PC-9 (cell line): ENCODE data around the gene SYNGR1. TPM values are rescaled to one million over a fixed set of nuclear protein-coding genes. Genes with fewer than 3 reads are reported as not detected.

ENCODE experiments used
- BruUV-seq: library from RNA; stranded (reverse); fragments of 400-500 nt; replicated peaks from 2 replicates; lab custom pipeline; 2021; lab: Mats Ljungman, UMichigan
- CTCF ChIA-PET: fragments of 300-600 bp; sonication (Branson Sonifier 250); formaldehyde crosslinking; loops from one replicate; lab custom pipeline; 2022; ENCODE audit warnings: antibody characterized with exemption; lab: Charles Lee
- POLR2A ChIA-PET: fragments of 300-600 bp; sonication (Branson Sonifier 250); formaldehyde crosslinking; loops from one replicate; lab custom pipeline; 2022; ENCODE audit warnings: antibody characterized with exemption; ENCODE audit not compliant: unreplicated experiment; lab: Charles Lee
- DNase-seq, 2 experiments: peaks; one replicate each; pipeline versions ENCODE4 v3.0.0 to v3.0.0-alpha.2; 2015 to 2022; ENCODE audit warnings: mixed read lengths in 1 of 2
- H2AFZ ChIP-seq: fragments of 200-600 bp; sonication (generic); 2 replicates; pipeline ENCODE4 v1.8.1; 2017; ENCODE audit warnings: antibody characterized with exemption
- H3F3A ChIP-seq: fragments of 200-600 bp; sonication (generic); 2 replicates; pipeline ENCODE4 v1.8.1; 2017; ENCODE audit warnings: antibody characterized with exemption, mild to moderate bottlenecking, low read depth; ENCODE audit not compliant: insufficient read depth
- H3K27ac ChIP-seq: fragments of 200-600 bp; sonication (generic); 2 replicates; pipeline ENCODE4 v1.6.1; 2016; ENCODE audit warnings: mixed run types
- H3K27me3 ChIP-seq: fragments of 200-600 bp; sonication (generic); 2 replicates; pipeline ENCODE4 v1.6.1; 2016; ENCODE audit warnings: low read depth, mixed run types; ENCODE audit not compliant: insufficient read depth
- H3K36me3 ChIP-seq: fragments of 200-600 bp; sonication (generic); 2 replicates; pipeline ENCODE4 v1.6.1; 2016; ENCODE audit warnings: low read depth, mixed run types
- H3K4me1 ChIP-seq: fragments of 200-600 bp; sonication (generic); replicated peaks from 2 replicates; pipeline ENCODE4 v1.6.1; 2016; ENCODE audit warnings: mixed run types; ENCODE audit not compliant: insufficient read depth
- H3K4me2 ChIP-seq: fragments of 200-600 bp; sonication (generic); 2 replicates; pipeline ENCODE4 v1.6.1; 2017; ENCODE audit warnings: mixed run types
- H3K4me3 ChIP-seq: fragments of 200-600 bp; sonication (generic); 2 replicates; pipeline ENCODE4 v1.6.1; 2016; ENCODE audit warnings: mixed run types
- H3K79me2 ChIP-seq: fragments of 200-600 bp; sonication (generic); 2 replicates; pipeline ENCODE4 v1.6.1; 2017; ENCODE audit warnings: low read depth, mixed run types
- H3K9me2 ChIP-seq: fragments of 200-600 bp; sonication (generic); 2 replicates; pipeline ENCODE4 v1.8.1; 2017; ENCODE audit warnings: mild to moderate bottlenecking; ENCODE audit not compliant: insufficient read depth
- H3K9me3 ChIP-seq: fragments of 200-600 bp; sonication (generic); 2 replicates; pipeline ENCODE4 v1.8.1; 2016; ENCODE audit warnings: low read depth; ENCODE audit not compliant: insufficient read depth
- H4K20me1 ChIP-seq: fragments of 200-600 bp; sonication (generic); 2 replicates; pipeline ENCODE4 v1.8.1; 2017; ENCODE audit not compliant: insufficient read depth
- CTCF ChIP-seq: fragments of 200-600 bp; sonication (generic); conservative IDR thresholded peaks from 2 replicates; pipeline ENCODE4 v1.6.1; 2017; ENCODE audit warnings: mixed run types, antibody characterized with exemption, mild to moderate bottlenecking, moderate library complexity
- EZH2 ChIP-seq: fragments of 200-600 bp; sonication (generic); IDR thresholded peaks from 2 replicates; pipeline ENCODE4 v1.8.0; 2017; ENCODE audit warnings: antibody characterized with exemption, low read depth
- intact Hi-C: fragments of 100-400 bp; cut with micrococcal nuclease; formaldehyde crosslinking; loops from one replicate; pipeline ENCODE4 v1.10.0; 2022; ENCODE audit not compliant: unreplicated experiment
- total RNA-seq: library from RNA; stranded (reverse); gene quantifications from 2 replicates; pipeline ENCODE4 v1.2.3, GENCODE V29; 2021

SYNGR1 gene
- total RNA-seq, 1 experiment from 2014 or later = 12.0 TPM

GRCh38 chr22:39317775-39318506 lies 31.9 kb upstream of the SYNGR1 start:
- Histone ChIP-seq H3K4me1 (peaks cover 34% of the 10 kb centered on the region), H3K79me2 (peaks cover 63% of the 10 kb centered on the region)
- POLR2A ChIA-PET = interaction anchor here (0.5 to 1.0 kb wide), 9 partner anchors 27 to 193 kb away, joined by 3 to 12 read pairs (median 4); partner anchors contain the start of genes CBX7, MIEF1 and TAB1

GRCh38 chr22:39318507-39319283 lies 31.1 kb upstream of the SYNGR1 start:
- H3K9me3 ChIP-seq = no peaks in the 10 kb centered on the region
- H2AFZ ChIP-seq = no peak overlapping the region
- no peaks in the 10 kb centered on the region for H3K9me2 ChIP-seq
- BruUV-seq = TSS peak; percentile 56
- ChIA-PET CTCF (interaction anchor here (0.7 to 1.3 kb wide), 4 partner anchors 78 to 210 kb away, joined by 3 to 7 read pairs (median 4); partner anchors contain the start of gene TAB1), POLR2A (interaction anchor here (0.6 to 1.3 kb wide), 21 partner anchors 28 to 1332 kb away, joined by 3 to 28 read pairs (median 4); partner anchors contain the start of genes CBX7, MIEF1 and TAB1)
- H3K4me2 ChIP-seq = peak overlapping the region; percentile 100
- H4K20me1 ChIP-seq = peaks cover 52% of the 10 kb centered on the region
- DNase-seq = no peak
- intact Hi-C loops = loop anchor here (1.0 to 5.0 kb wide), 4 partner anchors 81 to 551 kb away; partner anchors contain the start of genes APOBEC3C, CBX7 and TAB1
- H3K4me3 ChIP-seq = peak overlapping the region; percentile 94
- H3F3A ChIP-seq = peaks cover 74% of the 10 kb centered on the region
- H3K36me3 ChIP-seq = peaks cover 50% of the 10 kb centered on the region
- H3K79me2 ChIP-seq = peaks cover 57% of the 10 kb centered on the region
- TF ChIP-seq EZH2 (no peak), CTCF (no peak)
- peak overlapping the region; percentile 98 for H3K27ac ChIP-seq
- peaks cover 31% of the 10 kb centered on the region for H3K4me1 ChIP-seq
- no peaks in the 10 kb centered on the region for H3K27me3 ChIP-seq

More at GRCh38 chr22:39317775-39318506, 31.9 kb upstream of the SYNGR1 start:
- intact Hi-C loops = loop anchor here (2.0 to 5.0 kb wide), 4 partner anchors 166 to 551 kb away; partner anchors contain the start of genes APOBEC3C and CBX7
- CTCF ChIA-PET = interaction anchor here (0.5 to 1.9 kb wide), 4 partner anchors 34 to 211 kb away, joined by 3 to 7 read pairs (median 4); no protein-coding TSS in a partner anchor
- Histone ChIP-seq H3F3A (peaks cover 82% of the 10 kb centered on the region), H3K27me3 (no peaks in the 10 kb centered on the region), H3K4me2 (peak overlapping the region; percentile 100), H3K27ac (peak overlapping the region; percentile 98), H3K36me3 (peaks cover 55% of the 10 kb centered on the region), H2AFZ (no peak overlapping the region), H4K20me1 (peaks cover 60% of the 10 kb centered on the region), H3K9me3 (no peaks in the 10 kb centered on the region), H3K4me3 (peak overlapping the region; percentile 94), H3K9me2 (no peaks in the 10 kb centered on the region)
- no peak for DNase-seq
- no TSS peak for BruUV-seq
- TF ChIP-seq CTCF = no peak
- TF ChIP-seq EZH2 = no peak
